ENCODE measurements around the gene DCAF5. TPM values are rescaled to one million over a fixed set of nuclear protein-coding genes. Genes with fewer than 3 reads are reported as not detected.

DCAF5 gene
- total RNA-seq, 1 donor from 2014 or later = 29.9 TPM

DNA sequence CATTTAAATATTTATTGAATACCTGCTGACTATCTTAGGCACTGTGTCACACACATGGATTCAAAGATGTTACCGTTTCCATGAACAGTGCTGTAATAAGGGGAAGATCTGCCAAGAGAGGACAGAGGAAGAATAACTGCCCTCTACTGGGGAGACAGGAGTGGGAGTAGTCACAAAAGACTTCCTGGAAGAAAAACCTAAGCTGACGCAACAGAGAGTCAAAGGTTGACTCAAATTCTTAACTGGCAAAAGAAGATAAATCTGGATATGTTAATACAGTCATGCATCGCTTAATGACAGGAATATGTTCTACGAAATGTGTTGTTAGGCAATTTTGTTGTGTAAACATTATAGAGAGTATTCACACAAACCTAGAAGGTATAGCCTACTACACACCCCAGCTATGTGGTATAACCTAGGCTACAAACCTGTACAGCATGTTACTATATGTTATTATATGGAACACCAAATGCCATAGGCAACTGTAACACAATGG is 51.5 kb downstream of the DCAF5 start:
- H3K27ac Mint-ChIP-seq = no peak overlapping the region
- H3K9me3 Mint-ChIP-seq = no peaks in the 10 kb centered on the region
- H3K4me3 Mint-ChIP-seq = no peak overlapping the region
- H3K27me3 Mint-ChIP-seq = no peaks in the 10 kb centered on the region
- DNase-seq = peak; percentile 66
- H3K36me3 Mint-ChIP-seq (ENCODE audit: low read depth) = peaks cover 8% of the 10 kb centered on the region
- intact Hi-C loops (cut with micrococcal nuclease) = no loop called here
- H3K4me1 Mint-ChIP-seq = peaks cover 6% of the 10 kb centered on the region

DNA sequence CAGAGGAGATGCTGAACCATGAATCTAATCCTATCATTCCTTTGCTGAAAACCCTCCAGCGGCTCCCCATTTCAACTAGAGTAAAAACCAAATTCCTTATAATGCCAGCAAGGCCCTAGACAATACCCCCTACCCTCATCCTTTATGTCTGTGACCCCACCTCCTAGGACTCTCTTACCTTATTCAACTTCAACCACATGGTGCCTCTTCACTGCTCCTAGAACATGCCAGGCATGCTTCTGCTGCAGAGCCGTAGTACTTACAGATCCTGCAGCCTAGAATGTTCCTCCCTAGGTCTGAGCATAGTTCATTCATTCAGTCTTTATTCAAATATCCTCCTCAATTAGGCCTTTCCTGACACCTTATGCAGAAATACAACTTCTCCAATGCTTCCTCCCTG is 54.9 kb downstream of the DCAF5 start:
- intact Hi-C loops (cut with micrococcal nuclease) = no loop called here
- no peaks in the 10 kb centered on the region for H3K27me3 Mint-ChIP-seq
- H3K4me1 Mint-ChIP-seq = peaks cover 6% of the 10 kb centered on the region
- DNase-seq = no peak
- peaks cover 15% of the 10 kb centered on the region for H3K36me3 Mint-ChIP-seq (ENCODE audit: low read depth)
- H3K27ac Mint-ChIP-seq = no peak overlapping the region
- no peak overlapping the region for H3K4me3 Mint-ChIP-seq
- no peaks in the 10 kb centered on the region for H3K9me3 Mint-ChIP-seq

DNA sequence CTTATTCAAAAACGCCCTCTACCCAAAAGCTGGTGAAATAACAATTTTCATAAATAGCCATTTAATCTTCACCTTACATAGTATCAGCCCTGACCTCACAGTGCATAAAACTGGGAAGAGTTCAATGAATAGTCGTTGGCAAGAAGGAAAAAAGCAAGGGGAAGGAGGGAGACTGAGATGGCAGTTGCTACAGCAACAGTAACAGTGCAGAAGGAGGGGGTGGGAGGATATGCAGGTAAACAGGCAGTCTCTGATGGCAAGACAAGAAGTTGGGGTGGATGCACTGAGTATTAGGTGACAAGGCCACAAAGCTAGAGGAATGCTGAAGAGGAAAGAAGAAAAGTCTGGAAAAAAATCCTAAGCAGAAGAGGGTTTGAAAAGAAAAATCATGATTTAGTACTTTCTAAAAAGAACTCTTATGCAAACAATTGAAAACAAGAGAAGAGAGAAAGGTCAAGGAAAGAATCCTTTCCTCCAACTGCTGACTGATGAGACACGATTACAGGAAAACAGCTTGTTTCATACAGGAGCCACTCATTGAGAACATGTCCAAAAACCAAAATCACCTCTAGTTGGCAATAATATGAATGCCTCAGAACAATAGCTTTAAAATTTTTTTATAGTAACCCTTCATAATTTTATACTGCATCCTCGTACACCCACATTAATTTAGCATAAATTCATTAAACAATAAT is 56.0 kb downstream of the DCAF5 start:
- DNase-seq = no peak
- Mint-ChIP-seq H3K27ac (no peak overlapping the region), H3K27me3 (no peaks in the 10 kb centered on the region), H3K36me3 (ENCODE audit: low read depth) (peaks cover 14% of the 10 kb centered on the region), H3K9me3 (no peaks in the 10 kb centered on the region), H3K4me3 (no peak overlapping the region), H3K4me1 (peaks cover 9% of the 10 kb centered on the region)
- intact Hi-C loops (cut with micrococcal nuclease) = no loop called here

DNA sequence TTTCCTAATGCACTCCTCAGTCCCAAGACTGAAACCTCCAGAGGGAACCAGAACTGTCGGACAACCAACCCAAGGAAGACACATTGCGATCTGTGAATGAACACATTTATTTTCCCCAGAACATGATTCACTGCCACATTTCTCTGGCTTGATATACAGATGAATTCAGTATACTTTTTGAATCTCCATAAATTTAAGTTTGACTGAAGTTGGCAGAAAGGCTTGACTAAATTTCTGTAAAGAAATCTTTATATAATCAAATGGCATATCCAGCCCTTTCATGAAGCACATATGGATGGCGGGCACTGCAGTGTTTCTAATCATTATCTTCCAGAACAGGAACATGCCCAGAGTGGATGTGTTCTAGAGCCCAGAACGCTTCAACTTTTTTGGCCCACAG is 56.7 kb downstream of the DCAF5 start:
- no peak for DNase-seq
- Mint-ChIP-seq H3K27ac (no peak overlapping the region), H3K27me3 (no peaks in the 10 kb centered on the region), H3K9me3 (no peaks in the 10 kb centered on the region), H3K36me3 (ENCODE audit: low read depth) (peaks cover 19% of the 10 kb centered on the region), H3K4me1 (peaks cover 6% of the 10 kb centered on the region), H3K4me3 (no peak overlapping the region)
- intact Hi-C loops (cut with micrococcal nuclease) = no loop called here

DNA sequence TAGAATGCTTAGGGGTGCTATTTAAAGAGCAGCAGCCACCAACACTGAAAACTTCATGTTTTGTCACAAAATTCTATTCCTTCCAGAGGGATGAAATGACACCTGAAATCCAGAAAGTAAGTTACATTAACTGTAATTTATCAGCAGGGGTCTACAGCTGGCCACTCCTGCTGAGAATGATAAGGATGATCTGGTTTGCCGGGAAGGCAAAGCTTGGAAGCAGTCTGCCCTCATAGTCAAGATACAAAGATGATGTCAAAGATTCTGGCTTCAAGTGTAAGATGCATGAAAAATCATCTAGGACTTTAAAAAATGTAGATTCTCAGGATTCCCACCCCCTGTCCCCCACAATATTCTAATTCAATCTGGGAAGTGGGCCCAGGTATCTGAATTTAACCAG is 58.4 kb downstream of the DCAF5 start:
- Mint-ChIP-seq H3K4me3 (no peak overlapping the region), H3K9me3 (no peaks in the 10 kb centered on the region), H3K36me3 (ENCODE audit: low read depth) (peaks cover 29% of the 10 kb centered on the region), H3K4me1 (peaks cover 3% of the 10 kb centered on the region), H3K27ac (no peak overlapping the region), H3K27me3 (no peaks in the 10 kb centered on the region)
- no peak for DNase-seq
- intact Hi-C loops (cut with micrococcal nuclease) = loop anchor here (5.0 kb wide), 1 partner anchor 232 kb away; no protein-coding TSS in a partner anchor

DNA sequence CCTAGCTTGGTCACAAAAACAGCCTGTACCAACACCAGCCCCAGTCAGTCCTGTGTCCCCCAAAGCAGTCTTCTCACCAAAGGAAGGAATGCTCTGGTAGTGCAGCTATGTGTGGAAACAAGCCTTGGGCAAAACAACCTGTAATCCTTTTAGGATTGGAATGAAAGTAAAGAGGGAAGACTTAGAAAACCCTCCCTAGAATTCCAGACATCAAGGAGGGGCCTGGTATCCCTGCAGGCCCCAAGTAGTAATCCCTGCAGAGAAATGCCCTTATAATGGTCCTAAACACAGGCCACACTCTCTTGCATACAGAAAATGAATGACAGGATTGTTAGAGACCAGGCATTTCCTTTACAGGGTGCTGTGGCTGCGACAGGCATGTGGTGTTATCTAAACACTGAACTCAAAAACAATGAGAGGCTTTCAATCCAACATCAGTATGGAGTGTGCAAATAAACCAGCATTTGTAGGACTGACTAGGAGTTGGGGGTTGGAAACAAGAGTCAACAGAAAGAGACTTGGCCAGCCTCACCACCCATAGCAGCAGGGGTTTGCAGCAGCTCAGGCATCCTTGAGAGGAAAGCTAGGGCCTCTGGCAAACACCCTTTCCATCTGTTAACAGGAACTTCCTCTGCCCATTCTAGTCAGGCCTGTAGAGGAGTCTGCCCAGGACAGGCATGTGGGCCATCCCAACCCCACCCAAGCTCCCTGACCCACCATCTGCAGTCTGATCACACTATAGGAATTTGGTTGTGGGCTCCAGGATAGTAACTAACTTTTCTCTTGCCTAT is 59.1 kb downstream of the DCAF5 start:
- intact Hi-C loops (cut with micrococcal nuclease) = loop anchor here (5.0 kb wide), 1 partner anchor 232 kb away; no protein-coding TSS in a partner anchor
- peaks cover 5% of the 10 kb centered on the region for H3K4me1 Mint-ChIP-seq
- no peaks in the 10 kb centered on the region for H3K27me3 Mint-ChIP-seq
- no peak overlapping the region for H3K4me3 Mint-ChIP-seq
- DNase-seq = no peak
- no peak overlapping the region for H3K27ac Mint-ChIP-seq
- peaks cover 27% of the 10 kb centered on the region for H3K36me3 Mint-ChIP-seq (ENCODE audit: low read depth)
- no peaks in the 10 kb centered on the region for H3K9me3 Mint-ChIP-seq

DNA sequence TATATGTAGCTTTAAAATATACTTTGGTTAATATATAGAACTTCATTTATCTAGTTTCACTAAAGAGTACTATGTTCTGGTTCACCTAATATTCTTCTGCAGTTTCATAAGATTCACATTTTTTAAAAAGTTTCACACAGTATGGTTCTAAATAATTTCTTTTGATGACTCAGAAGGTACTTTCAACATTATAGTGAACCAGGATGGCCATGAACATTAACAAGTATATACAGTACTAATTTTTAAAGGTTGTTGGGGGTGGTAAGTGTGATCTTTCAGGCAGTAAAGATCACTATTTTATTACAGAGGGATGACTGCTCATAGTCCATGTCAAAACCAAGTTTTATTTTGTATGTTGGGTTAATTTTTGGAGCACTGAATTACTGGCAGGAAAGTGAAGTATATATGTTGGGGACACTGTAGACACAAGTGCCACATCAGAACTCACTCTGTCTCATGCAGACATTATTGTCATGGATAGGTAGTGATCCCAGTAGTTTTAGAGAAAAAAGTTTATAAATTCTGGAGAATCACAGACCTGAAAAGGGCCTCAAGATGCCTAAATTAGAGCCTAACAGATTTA is 60.0 kb downstream of the DCAF5 start:
- no peaks in the 10 kb centered on the region for H3K9me3 Mint-ChIP-seq
- no peaks in the 10 kb centered on the region for H3K27me3 Mint-ChIP-seq
- no peak overlapping the region for H3K4me3 Mint-ChIP-seq
- no peak overlapping the region for H3K27ac Mint-ChIP-seq
- no peak for DNase-seq
- intact Hi-C loops (cut with micrococcal nuclease) = loop anchor here (5.0 kb wide), 1 partner anchor 231 kb away; no protein-coding TSS in a partner anchor
- H3K36me3 Mint-ChIP-seq (ENCODE audit: low read depth) = peaks cover 30% of the 10 kb centered on the region
- peaks cover 6% of the 10 kb centered on the region for H3K4me1 Mint-ChIP-seq

DNA sequence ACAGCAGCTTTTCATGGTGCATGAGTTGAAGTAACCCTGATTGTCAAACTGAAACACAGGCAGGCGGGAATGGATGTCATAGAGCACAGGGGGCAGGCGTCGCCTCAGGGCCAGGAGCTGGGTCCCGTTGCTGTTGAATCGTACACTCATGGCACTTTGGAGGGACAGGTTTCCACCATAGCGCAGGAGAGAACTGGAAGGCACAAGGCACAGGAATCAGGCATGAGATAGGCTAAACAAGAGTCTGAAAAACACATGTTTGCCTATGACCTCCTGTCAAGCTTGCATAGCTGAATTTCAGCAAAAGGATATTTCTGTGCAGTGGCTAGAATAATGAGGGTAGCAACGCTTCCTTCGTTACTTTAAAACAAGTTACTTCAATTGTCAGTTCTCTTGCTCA is 61.2 kb downstream of the DCAF5 start:
- Mint-ChIP-seq H3K36me3 (ENCODE audit: low read depth) (peaks cover 35% of the 10 kb centered on the region), H3K9me3 (no peaks in the 10 kb centered on the region), H3K4me3 (no peak overlapping the region), H3K27me3 (no peaks in the 10 kb centered on the region), H3K4me1 (peaks cover 6% of the 10 kb centered on the region), H3K27ac (no peak overlapping the region)
- intact Hi-C loops (cut with micrococcal nuclease) = loop anchor here (5.0 kb wide), 1 partner anchor 229 kb away; no protein-coding TSS in a partner anchor
- DNase-seq = no peak

DNA sequence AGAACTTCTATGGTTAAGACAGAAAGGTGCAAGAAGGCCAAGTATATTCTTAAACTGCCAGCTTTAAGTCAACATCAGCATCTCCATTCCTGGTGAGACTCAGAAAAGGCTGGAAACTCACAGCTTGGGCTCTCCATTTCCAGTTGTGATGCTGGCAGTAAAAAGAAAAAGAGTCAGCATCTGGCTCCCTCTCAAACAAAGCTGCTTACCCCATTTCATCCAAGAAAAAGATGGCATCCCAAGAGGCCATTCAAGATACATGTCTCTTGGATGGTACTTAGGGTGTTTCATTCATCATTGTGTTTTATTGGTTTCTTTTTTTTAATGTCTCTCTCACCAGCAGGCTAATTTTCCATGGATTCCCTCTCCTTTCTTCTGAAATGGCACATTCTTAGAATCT is 61.9 kb downstream of the DCAF5 start:
- no peak overlapping the region for H3K4me3 Mint-ChIP-seq
- peaks cover 40% of the 10 kb centered on the region for H3K36me3 Mint-ChIP-seq (ENCODE audit: low read depth)
- DNase-seq = no peak
- H3K4me1 Mint-ChIP-seq = peaks cover 6% of the 10 kb centered on the region
- H3K27me3 Mint-ChIP-seq = no peaks in the 10 kb centered on the region
- no peak overlapping the region for H3K27ac Mint-ChIP-seq
- no peaks in the 10 kb centered on the region for H3K9me3 Mint-ChIP-seq
- intact Hi-C loops (cut with micrococcal nuclease) = loop anchor here (5.0 kb wide), 1 partner anchor 229 kb away; no protein-coding TSS in a partner anchor

DNA sequence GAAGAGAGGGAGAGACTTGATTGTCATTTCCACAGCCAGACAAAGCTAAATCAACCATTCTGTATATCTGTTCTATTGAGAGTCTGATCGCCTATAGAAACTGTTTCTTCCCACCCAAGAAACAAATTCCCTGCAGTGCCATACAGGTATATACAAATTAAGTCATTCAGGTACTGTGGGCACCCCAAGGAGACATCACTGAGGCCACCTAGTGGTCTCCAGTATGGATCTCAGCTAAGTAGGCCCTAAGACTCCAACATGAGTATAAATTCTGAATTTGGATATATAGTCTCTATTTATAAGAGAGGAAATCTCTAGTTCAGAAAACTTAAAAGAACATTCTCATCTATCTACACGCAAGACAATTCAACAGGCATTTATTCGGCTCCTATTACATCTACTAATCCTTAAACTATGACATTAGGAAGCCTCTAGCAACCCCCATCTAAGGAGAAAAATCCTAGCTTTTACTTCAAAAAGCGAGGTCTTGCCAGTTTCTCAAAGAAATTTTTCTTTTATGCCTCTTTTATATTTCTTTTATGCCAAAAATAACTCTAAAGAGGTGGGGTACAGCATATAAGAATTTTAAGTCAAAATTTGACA is 62.6 kb downstream of the DCAF5 start:
- peaks cover 36% of the 10 kb centered on the region for H3K36me3 Mint-ChIP-seq (ENCODE audit: low read depth)
- no peaks in the 10 kb centered on the region for H3K27me3 Mint-ChIP-seq
- intact Hi-C loops (cut with micrococcal nuclease) = loop anchor here (1.0 to 5.0 kb wide), 2 partner anchors 179 to 228 kb away; no protein-coding TSS in a partner anchor
- no peak overlapping the region for H3K4me3 Mint-ChIP-seq
- H3K27ac Mint-ChIP-seq = no peak overlapping the region
- no peaks in the 10 kb centered on the region for H3K9me3 Mint-ChIP-seq
- H3K4me1 Mint-ChIP-seq = peaks cover 6% of the 10 kb centered on the region
- DNase-seq = peak; percentile 75

DNA sequence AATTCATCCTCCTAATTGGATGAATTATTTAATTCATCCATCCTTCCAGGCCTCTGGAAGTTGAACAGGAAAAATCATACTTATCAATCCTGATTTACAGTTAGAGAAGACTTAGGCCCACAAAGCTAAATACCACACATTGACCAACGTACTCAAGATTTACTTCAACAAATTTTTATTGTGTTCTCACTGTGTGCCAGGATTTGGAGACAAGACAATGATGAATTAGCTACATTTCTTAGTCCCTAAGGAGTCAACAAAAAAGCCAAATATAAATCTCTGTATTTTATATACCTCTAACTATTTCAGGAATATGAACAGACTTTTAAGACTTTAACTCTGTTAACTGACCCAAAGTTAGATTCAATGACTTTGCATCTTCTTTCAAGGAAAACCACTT is 63.9 kb downstream of the DCAF5 start:
- Mint-ChIP-seq H3K9me3 (no peaks in the 10 kb centered on the region), H3K36me3 (ENCODE audit: low read depth) (peaks cover 37% of the 10 kb centered on the region), H3K4me1 (peaks cover 6% of the 10 kb centered on the region), H3K27me3 (no peaks in the 10 kb centered on the region), H3K27ac (no peak overlapping the region), H3K4me3 (no peak overlapping the region)
- DNase-seq = no peak
- intact Hi-C loops (cut with micrococcal nuclease) = no loop called here

DNA sequence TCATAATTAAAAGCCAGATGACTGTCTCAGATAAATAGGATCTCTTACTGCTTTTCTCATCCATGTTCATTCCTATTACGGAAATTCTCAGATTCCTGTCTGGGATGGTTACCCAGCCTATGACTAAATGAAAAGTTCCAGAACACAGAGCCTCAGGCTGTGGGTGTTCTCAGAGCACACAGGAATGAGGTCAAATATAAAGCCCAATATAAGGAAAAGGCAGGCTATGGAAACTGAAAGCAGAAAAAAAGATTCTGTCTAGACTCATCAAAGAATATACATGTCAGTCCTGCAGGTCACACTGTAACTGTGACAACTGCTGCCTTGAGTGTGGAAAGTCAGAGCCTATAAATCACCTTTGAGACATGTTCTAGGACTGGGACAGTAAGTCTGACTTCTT is 64.3 kb downstream of the DCAF5 start:
- intact Hi-C loops (cut with micrococcal nuclease) = no loop called here
- H3K9me3 Mint-ChIP-seq = no peaks in the 10 kb centered on the region

DNA sequence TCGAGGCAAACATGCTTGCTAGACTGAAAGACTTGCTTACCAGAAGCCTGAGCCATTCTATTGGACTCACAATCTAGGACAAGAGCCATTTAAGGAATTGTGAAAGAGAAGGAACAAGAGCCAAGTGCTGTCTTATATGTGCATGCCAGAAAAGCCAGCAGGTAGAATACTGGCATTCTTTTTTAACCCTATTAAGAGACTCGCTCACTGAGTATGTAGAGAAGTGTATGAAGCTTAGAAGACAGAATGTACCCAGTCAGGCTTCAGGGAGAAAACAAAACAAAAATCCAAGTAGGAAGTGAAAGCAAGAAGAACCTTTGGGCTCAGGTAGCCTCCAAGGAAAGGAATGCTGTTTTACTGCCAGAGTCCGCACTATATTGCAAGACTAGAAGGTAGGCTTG is 65.9 kb downstream of the DCAF5 start:
- Mint-ChIP-seq H3K27ac (no peak overlapping the region), H3K4me1 (peaks cover 3% of the 10 kb centered on the region), H3K9me3 (no peaks in the 10 kb centered on the region), H3K36me3 (ENCODE audit: low read depth) (peaks cover 40% of the 10 kb centered on the region), H3K4me3 (no peak overlapping the region), H3K27me3 (no peaks in the 10 kb centered on the region)
- intact Hi-C loops (cut with micrococcal nuclease) = no loop called here
- no peak for DNase-seq

More for the DNA sequence above, 64.3 kb downstream of the DCAF5 start:
- Mint-ChIP-seq H3K27me3 (no peaks in the 10 kb centered on the region), H3K36me3 (ENCODE audit: low read depth) (peaks cover 39% of the 10 kb centered on the region), H3K4me1 (peaks cover 6% of the 10 kb centered on the region), H3K4me3 (no peak overlapping the region), H3K27ac (no peak overlapping the region)
- no peak for DNase-seq

Measured in activated CD4-positive, alpha-beta T cell treated with anti-CD3 and anti-CD28 coated beads, Interleukin-2, amount 10 ng/mL, durations not matched to agents 24 days and 14 days (primary cell).